HG03135 (cell line): ENCODE results near the gene SORT1.
"Not testable (repeated sequence)": the region's sequence is repeated elsewhere in the genome, so short reads cannot be mapped to it uniquely, and the experiment has no call there.

ENCODE experiments used
- ATAC-seq: cut with Tn5 transposase; IDR thresholded peaks from one replicate; pipeline ENCODE4 v1.9.1; 2021; ENCODE audit warnings: mild to moderate bottlenecking, moderate library complexity; ENCODE audit not compliant: unreplicated experiment

The SORT1 gene

GRCh38 chr1:109397581-109398342 is at the start of gene SORT1:
SORT1 (minus strand) TSS chr1:109397918; CDS start chr1:109397892, 26 bp downstream.
- peak; percentile 68 for ATAC-seq

DNA sequence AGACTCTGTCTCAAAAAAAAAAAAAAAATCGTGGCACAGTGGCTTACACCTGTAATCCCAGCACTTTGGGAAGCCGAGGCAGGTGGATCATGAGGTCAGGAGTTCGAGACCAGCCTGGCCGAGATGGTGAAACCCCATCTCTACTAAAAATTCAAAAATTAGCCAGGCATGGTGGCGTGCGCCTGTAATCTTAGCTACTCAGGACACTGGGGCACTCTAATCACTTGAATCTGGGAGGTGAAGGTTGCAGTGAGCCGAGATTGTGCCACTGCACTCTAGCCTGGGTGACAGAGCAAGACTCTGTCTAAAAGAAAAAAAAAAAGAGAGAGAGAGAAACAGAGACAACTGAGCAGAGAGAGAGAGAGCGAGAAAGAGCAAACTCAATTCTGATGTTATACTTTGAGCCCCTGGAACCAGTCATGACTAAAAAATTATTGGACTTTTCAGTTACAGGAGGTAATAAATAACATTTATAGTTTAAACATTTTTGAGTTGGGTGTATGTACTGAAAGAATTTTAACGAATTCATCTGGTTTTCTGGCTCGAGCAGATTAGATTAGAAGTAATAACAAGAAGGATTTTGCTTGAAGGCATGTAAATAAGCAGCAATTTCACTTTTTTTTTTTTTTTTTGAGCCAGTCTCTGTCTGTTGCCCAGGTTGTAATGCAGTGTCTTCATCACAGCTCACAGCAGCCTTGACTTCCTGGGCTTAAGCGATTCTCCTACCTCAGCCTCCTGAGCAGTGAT is 48.4 kb upstream of the SORT1 start:
- not testable (repeated sequence) for ATAC-seq

DNA sequence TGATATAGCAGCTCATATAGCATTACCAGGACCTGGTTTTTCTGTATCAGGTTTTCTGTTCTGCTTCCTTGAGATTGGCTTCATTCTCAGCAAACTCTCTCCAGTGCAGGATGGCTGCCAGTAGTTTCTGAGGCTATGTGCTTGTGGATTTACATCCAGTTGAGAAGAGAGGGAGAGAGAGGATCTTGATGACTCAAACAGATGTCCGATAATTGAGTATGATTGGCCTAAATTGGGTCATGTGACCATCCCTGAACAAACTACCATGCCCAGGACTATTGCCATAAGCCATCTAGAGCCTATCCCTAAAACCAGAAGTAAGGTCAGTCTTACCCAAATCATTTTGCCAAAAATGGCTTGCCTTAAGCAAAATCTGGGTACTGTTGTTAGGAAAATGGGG is 46.6 kb upstream of the SORT1 start:
- ATAC-seq: no peak

DNA sequence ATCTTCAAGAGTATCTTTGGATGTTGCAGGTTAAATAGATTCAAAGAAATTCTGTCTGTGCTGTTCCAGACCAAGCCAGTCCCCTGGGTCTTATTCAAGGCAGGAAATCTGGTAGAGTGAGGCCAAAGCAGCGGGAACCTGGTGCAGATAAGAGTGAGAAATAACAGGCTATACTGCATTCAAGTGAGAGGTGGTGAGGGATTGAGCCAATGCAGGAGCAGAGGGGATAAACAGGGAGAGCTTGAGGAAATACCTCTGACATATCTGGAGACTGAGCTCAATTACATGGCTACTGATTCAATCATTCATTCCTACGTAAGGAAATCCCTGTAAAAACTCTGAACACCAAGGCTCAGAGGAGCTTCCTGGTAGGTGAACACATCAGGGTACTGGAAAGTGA is 45.8 kb upstream of the SORT1 start:
- no peak for ATAC-seq

DNA sequence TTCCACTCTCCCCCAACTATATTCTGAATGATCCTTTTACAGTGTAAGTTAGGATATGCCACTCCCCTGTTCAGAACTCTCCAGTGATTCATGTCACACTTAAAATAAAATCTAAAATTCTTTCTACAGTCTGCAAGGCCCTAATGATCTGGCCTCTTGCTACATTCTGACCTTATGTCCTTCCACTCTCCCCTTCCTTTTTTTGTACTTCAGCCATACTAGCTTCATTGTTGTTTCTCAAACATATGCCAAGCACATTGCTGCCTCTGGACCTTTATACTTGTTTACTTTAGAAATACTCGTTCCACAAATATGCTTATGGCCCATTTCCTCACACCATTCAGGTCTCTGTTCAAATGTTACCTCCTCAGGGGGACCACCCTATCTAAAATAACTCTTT is 43.4 kb upstream of the SORT1 start:
- ATAC-seq: no peak

DNA sequence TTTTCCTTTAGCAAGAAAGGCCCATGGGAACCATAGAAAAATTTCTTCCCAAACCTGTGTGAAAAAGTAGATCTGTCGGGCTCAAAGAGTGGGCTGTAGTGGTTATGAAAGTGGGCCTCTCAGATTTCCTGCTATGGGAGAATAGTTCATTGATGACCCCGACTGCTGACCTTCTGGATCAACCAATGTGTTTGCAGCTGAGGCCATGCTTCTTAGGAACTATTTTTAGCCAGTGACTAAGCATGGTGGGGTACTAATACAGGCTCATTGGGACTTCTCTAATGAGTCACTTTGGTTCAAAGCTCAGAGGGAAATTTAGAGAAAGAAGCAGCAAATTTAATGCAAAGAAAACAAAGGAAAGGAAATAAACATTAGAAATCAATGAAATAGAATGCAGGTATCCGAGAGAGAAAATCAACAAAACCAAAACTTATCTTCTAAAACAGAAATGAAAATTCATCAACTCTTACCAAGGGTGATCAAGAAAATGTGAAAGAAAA is 41.1 kb upstream of the SORT1 start:
- ATAC-seq: no peak

GRCh38 chr1:109434484-109434883 is 36.8 kb upstream of the SORT1 start:
- no peak for ATAC-seq

GRCh38 chr1:109433322-109433721 is 35.6 kb upstream of the SORT1 start:
- no peak for ATAC-seq

DNA sequence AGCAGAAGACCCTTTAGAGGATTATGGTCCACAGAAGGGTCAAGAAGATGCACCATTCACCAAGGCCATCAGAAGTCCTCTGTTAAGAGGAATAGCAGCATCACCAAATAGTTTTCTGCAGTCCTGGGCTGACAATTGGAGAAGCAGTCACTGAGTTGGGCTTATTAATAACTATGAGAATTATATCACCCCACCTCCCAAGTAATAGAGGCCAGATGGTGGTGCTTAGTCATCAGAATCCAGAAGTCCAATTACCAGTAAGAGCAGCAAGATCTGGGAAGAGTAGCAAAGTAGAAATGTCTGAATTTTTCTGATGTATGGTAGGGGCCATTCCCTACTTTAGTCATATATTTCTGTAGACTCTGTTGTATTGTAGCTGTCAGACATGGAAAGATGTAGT is 34.6 kb upstream of the SORT1 start:
- no peak for ATAC-seq

- ATAC-seq: no peak
These were observed 29.4 kb upstream of the SORT1 start for GRCh38 chr1:109427171-109427467.

DNA sequence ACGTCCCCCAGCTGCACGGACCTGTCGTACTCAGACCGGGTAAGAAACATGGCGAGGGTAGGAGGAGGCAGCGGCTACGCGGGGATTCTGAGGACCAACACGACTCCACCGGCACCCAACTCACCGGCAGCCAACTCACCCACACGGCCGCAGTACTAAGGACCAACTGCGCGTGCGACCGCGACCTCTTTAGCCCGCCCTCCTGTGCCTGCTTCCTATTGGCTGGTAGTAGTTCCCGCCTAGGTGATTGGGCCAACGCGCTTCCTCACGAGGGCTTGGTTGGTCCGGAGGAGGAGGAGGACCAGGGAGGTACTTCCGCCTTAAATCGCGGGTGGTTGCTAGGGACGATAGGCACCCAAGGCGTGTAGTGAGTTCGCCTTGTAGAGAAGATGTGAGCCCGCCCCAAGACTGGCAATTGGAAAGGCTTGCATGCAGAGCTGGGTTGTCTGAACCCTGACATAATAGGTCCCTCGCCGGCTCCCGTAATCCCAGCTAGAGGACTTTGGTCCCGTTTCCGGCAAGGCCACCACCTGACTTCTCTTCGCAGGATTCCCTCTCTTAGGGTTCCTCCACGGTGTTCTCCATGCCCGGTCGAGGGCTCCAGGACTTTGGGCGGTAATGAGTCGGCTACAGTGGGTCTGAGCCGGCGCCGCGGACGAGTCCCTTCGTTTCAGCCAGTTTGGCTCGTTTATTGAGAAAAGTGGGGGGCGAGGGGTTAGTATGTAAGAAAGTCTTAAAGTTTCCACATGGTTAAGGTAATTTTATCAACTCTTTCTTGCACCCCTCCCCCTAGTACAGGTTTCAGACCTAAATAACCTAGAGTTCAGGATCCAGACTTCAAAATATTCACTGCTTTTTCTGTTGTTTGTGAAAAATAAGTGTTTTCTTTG is 28.8 kb upstream of the SORT1 start, which contains the start of gene PSMA5:
Gene PSMA5, minus strand, starts transcription at position 168 of the 890 bp plus-strand sequence. Its CDS starts 118 bp downstream, at position 50.
- peak; percentile 95 for ATAC-seq

- peak; percentile 35 for ATAC-seq
These were observed 27.9 kb upstream of the SORT1 start for GRCh38 chr1:109425391-109426280.

DNA sequence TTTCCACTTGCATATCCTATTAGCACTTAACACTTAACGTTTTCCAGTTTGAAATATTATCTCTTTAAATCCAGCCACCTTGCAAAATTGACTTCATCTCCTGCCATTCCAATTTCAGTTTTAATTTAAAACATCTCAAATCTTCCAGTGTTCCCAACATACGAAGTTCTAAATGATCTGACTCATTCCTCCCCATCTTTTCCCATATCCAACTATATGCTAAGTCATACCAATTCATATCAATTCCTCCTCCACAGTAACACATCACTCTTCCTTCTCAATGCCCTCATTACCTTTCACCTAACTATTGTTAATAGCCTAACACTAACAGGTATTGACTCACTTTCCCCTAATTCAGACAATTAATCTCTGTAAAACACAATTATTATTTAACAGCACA is 25.8 kb upstream of the SORT1 start:
- ATAC-seq: no peak

DNA sequence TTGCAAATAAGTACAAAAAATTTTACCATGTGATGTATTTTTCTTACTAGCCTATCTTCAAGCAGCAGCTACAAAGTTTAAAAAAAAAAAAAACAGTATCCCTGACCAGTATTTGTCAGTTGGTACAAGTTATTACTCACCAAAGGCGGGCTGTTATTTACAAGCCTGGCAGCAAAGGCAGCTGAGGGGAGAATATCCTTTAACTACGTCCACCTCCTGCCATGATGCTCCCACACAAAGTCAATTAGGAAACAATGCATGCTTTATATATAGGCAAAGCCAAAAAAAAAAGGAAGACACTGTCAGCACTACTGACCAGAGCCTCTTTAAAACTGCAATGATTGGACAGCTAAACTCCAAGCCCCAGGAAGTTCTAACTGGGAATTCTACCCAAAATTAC is 14.8 kb upstream of the SORT1 start:
- ATAC-seq: no peak

- ATAC-seq: no peak
These were observed 7.1 kb upstream of the SORT1 start for GRCh38 chr1:109404838-109405237.

- ATAC-seq: no peak
These were observed 4.3 kb upstream of the SORT1 start for GRCh38 chr1:109402025-109402424.

DNA sequence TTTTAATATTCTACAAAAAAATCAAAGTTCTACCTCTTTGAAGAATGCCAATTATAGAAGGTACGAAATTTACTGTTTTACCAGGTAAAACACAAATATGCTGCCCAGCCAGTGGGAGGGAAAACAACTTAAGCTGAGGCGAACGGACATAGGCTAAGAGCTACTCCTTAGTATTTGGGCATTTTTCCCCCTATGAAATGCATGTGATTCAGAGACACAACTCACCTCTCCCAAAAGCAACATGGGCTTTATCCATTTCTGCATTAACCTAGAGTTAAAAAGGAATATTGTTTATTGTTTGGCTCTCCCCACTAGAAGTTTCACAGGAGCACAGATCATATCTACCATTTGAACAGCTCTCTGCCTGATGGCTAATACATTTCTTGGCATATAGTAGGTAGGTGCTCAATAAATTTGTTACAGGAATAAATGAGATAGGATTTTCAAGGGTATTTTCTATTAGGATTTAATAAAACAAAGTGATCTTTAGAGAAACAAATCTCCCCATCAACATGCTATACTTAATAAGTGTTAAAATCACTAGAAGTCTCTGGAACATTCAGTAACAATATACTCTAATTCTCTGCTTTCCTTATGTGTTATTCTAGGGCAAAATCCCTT is 2.4 kb upstream of the SORT1 start:
- no peak for ATAC-seq

DNA sequence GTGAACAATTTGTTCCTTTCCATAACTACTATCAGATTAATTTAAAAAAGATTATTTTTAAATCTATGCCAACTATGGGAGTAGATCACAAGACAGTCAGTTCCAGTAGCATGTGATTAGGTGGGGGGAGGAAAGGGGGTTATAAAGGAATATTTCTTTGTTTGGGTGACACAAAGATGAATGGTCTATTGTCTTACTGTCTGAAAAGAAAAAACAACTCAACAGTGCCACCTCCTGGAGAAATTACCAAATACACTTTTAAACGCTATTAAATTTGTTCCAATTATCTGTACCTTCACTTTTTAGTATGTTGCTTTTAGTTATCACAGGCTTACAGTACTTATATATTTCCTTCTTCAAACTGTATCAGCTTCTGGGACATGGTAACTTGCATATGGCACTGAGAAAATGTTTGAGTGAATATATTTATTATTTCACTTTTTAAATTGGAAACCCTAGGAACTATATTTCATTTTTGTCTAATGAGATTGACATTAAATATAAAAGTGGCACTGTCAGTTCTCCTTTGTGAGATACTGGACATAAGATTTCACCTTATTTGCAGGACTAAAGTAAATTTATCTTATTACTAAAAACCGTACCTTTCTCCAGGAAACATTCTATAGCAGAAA is 1.7 kb upstream of the SORT1 start:
- ATAC-seq: no peak
